Myocyte (in vitro differentiated cells): ENCODE data around the gene CC2D2B. TPM values are rescaled to one million over a fixed set of nuclear protein-coding genes. Genes with fewer than 3 reads are reported as not detected.
"Not testable (repeated sequence)": the region's sequence is repeated elsewhere in the genome, so short reads cannot be mapped to it uniquely, and the experiment has no call there.

Experiments used
- DNase-seq: peaks from one replicate; pipeline ENCODE4 v3.0.0-alpha.2; 2012; ENCODE audit warnings: low read depth
- polyA plus RNA-seq: library from polyadenylated mRNA; unstranded; fragments of >200 nt; gene quantifications from one replicate; pipeline ENCODE4 v1.2.1, GENCODE V29; 2012; ENCODE audit warnings: missing spikeins
- total RNA-seq: library from RNA; depleted of rRNA; stranded (reverse); fragments of >200 nt; gene quantifications from 2 replicates; pipeline ENCODE4 v1.2.3, GENCODE V29; 2014

Gene CC2D2B
- 0.35 TPM in 1 of 2 replicates, not detected in the other for total RNA-seq
- 0.14 TPM for polyA plus RNA-seq

DNA sequence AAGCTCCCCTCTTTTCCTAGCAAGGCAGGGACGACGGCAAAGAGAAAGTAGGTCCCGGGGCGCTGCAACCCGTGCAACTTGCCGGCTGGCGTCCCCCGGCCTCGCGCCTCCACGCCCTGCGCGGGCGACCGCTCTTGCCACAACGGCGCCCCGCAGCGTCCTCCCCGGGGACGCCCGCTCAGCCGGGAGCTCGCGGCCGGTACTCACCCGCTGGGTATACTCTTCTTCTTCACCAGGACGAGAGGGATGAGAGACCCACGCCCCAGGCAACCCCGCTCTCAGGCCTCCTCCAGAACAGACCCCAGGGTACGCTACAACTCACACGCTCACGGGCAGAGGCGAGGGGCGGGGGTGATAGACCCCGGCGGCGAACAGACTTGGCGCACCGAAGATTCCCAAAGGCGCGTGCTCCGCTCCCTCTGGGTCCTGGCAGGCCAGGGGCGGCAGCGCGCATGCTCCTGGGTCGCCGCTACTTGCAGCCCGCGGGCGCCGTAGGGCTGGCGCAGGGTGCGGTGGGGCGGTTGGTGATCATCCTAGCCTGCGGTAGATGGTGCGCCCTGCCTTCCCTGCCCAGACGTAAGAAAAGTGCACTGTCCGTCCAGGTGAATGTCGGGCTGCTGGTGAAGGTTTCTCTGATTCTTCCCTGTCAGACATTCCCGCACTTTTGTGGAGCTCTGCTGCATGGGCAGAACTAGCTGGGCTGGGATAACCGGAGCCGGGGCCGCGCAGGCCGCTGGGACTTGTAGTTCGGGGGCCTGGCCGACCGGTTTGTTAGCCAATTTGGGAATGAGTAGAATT, at the start of gene CC2D2B:
CC2D2B (plus strand) TSS at position 520 of the 798 bp plus-strand sequence. CDS start 3,349 bp downstream, outside the sequence.
- peak; percentile 89 for DNase-seq

GRCh38 chr10:95860166-95860940, 47.4 kb upstream of the CC2D2B start:
- DNase-seq: no peak

DNA sequence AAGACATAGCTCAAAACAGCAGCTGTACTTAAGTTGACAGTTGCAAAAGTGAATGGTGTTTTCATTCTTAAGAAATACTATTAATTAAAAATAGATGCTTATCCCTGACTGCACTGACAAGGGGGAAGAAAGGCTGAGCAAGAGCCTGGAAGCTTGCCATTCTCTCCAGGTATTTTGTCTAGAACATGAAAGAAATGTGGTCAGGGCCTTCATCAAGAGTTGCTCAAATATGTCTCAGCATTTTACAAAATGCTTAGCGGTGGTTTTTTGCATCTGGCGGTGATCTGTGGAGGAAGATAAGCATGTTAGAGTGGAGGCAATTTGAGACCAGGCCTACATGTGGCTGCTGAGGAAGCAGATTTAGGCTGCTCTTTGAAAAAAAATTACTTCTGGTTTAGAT, 46.4 kb upstream of the CC2D2B start:
- DNase-seq: no peak

DNA sequence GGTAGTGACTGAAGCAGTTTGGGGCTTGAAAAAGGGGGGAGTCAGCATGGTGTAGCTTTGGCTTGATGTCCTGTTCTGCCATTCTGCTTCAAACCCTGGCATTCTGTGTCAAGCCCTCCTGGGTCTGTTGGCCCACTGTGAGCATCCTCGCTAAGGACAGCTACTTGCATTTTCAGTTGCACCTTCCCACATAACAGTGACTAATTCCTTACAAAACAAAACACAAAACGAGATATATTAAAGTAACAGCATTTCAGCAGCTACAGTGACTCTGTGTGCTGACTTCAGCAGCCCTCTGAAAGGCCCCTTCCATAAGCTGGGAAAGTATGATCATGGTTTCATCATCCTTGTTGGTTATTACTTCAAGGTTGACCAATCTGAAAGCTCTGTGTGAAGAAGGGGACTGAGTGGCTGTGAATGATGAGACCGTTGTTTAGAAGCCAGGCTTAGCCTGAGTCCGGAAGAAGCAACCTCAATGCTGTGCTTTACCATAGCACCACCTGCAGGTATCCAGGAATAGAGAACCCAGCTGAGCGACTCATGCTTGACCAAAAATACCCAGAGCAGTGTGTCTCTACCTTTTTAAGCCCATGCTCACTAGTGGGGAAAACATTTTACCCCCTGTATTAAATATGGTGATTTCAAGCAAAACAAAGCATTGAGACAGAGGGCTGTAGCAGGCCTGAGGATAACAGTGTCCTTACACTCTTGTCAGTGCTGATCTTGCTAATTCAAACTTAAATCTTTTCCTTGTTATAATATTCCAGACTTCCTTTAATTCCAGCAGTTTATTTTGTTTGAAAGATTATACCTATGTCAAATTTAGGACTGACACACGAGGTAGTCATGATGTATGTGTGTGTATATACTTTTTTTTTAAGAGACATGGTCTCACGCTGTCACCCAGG, 42.6 kb upstream of the CC2D2B start:
- peak; percentile 67 for DNase-seq

DNA sequence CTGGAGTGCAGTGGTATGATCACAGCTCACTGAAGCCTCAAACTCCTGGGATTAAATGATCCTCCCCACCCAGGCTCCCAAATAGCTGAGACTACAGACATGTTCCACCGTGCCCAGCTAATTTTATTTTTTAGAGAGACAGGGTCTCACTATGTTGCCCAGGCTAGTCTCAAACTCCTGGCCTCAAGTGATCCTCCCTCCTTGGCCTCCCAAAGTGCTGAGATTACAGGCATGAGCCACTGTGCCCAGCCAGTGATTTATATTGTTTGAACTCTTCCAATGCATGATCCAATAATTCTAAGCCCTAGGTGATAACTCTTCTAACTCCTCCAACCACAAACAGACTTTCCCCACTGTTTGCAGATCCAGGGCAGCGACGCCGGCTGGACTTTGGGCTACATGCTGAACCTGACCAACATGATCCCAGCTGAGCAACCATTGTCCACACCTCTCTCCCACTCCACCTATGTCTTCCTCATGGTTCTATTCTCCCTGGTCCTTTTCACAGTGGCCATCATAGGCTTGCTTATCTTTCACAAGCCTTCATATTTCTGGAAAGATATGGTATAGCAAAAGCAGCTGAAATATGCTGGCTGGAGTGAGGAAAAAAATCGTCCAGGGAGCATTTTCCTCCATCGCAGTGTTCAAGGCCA, 41.8 kb upstream of the CC2D2B start:
- no peak for DNase-seq

DNA sequence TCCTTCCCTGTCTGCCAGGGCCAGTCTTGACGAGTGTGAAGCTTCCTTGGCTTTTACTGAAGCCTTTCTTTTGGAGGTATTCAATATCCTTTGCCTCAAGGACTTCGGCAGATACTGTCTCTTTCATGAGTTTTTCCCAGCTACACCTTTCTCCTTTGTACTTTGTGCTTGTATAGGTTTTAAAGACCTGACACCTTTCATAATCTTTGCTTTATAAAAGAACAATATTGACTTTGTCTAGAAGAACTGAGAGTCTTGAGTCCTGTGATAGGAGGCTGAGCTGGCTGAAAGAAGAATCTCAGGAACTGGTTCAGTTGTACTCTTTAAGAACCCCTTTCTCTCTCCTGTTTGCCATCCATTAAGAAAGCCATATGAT, 41.3 kb upstream of the CC2D2B start:
- no peak for DNase-seq

DNA sequence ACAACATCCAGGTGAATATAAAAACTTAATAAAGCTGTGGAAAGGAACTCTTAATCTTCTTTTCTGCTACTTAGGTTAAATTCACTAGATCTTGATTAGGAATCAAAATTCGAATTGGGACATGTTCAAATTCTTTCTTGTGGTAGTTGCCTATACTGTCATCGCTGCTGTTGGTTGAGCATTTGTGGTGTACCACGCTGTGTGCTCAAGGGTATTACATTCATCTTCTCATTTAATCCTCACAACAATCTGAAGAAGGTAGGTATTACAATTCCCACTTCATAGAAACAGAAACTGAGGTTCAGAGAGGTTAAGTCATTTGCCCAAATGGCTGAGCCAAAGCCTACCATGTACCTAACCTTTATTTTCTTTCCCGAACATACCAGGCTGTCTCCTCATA, 39.9 kb upstream of the CC2D2B start:
- DNase-seq: no peak

DNA sequence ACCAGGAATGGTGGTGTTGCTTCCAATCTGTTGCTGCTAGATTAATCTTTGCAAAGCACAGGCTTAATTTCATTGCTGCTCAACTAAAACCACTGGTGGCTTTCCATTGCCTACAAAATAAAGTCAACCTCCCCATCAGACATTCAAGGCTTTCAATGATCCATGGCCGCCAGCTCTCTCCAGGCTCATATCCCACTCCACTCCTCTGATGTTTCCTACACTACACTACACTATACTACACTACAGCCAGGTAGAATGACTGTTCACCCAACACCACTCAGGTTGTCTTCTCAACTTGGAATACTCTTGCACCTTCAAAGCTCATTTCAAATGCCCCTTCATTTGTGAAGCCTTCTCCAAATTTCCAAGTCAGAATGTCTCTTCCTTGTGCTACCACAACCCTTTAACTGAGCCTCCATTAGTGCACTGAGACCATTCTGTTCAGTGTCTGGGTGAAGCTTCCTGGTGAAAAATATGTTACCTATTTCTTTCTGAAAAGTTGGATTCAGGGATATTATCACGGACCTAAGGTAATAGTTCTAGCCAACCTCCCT, 35.5 kb upstream of the CC2D2B start:
- no peak for DNase-seq

DNA sequence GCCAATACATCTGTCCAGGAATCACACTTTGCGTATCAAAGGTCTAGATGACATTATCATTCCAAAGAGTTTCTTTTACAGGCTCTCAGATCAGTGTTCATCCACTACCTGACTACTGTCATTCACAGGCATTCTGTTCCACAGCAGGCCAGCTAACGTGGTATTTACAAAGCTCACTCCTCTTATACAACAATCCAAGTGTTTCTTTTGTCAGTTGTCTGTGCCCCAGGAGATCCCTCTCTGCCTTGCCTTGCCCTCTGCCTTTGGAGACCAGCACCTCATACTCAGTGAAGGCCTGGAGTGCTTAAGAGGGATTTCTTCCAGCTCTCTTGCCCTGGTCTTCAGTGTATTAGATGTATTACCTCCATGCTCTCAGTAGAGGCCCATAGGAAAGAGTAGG, 34.6 kb upstream of the CC2D2B start:
- no peak for DNase-seq

- DNase-seq: no peak
These were observed 34.1 kb upstream of the CC2D2B start for GRCh38 chr10:95873651-95874050.

- DNase-seq: not testable (repeated sequence)
These were observed 33.0 kb upstream of the CC2D2B start for GRCh38 chr10:95874783-95875182.

- no peak for DNase-seq
These were observed 31.0 kb upstream of the CC2D2B start for GRCh38 chr10:95876756-95877155.

DNA sequence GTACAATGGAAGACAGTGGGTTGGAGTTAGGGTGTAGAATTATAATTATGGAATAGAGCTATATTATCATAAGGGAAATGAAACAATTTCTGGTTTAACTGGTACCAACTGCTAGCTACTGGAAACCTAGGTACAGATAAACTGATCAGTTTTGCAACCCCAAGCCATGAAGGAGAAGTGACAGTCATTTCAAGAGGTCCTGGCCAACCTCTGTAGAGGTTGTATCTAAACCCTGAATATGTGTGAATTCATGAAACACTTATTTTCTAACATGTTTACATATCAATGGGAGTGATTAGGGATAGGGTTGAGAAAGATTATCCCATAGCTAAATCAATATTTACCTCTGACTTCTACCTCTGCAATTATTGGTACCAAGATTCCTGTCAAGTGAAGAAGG, 29.9 kb upstream of the CC2D2B start:
- no peak for DNase-seq

DNA sequence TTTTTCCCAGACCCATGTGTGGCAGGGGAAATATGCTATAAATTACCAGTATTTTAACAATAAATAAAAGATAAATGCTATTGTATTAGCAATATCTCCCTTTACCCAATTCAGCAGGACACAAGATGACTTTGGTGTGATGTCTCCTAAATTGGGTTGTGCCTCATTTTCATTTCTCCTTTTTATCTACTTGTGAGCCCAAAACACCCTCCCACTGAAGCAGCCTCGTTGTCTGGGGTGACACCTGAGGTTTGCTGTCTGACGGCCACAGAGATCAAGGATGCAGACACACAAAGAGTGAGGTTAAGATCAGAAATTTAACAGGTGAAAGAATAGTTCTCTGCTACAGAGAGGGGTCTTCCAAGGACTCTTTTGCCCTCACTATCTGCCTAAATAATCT, 27.1 kb upstream of the CC2D2B start:
- DNase-seq: no peak

GRCh38 chr10:95881316-95881715, 26.5 kb upstream of the CC2D2B start:
- DNase-seq: peak; percentile 14

GRCh38 chr10:95889830-95890229, 17.9 kb upstream of the CC2D2B start:
- no peak for DNase-seq

DNA sequence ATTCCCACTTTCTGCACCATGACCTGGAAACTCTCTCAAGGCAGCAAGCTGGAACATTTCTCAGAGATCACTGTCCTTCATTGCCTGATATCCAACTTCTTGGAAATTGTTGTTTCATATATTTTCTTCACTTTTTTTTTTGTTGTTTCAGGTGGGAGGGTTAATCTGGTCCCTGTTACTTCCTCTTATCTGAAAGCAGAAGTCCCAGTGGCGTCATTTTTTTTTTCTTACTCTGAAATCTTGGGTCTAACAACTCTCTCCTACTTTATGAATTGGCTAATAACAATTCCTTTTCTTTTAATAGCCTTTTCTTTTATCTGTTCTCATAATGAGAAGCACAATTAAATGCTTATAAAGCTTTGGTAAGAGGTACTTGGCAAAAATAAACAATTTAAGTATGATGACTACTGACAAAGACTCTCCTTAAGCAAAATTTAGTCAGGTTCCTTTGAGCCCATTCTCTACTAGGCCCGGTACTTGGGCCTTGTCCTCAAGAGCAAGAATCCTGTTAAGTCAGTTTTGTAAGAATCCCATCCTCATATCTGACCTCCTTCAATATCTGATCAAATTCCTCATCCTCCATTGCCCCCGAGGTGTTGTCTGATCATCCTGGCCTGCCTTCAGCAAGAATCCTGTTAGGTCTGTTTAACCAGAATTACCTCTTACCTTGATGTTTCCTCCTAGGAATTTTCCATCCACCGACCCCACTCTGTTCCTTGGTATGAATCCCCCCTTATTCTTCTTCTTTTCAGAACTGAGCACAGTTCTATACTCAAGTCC, 11.5 kb upstream of the CC2D2B start:
- no peak for DNase-seq

DNA sequence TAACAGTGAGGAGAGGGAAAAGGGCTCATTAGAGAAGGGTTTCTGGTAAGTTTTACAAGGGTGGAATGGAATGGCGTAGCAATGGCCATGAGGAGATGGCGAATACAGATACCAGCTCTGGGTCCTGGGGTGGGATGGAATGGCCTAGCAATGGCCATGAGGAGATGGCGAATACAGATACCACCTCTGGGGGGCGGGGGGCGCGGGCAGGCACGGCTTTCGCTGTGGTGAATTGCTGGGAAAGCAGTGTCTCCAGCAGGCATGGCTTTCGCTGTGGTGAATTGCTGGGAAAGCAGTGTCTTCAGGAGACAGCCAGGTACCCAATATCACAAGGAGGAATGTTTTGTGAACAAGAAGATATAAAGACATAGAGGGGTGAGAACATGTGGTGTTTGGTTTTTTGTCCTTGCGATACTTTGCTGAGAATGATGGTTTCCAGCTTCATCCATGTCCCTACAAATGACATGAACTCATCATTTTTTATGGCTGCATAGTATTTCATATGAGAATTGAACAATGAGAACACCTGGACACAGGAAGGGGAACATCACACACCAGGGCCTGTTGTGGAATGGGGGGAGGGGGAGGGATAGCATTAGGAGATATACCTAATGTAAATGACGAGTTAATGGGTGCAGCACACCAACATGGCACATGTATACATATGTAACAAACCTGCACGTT, 1.7 kb upstream of the CC2D2B start:
- DNase-seq: not testable (repeated sequence)
